Hindlimb muscle (tissue), 1 donor: Measurements from ENCODE around the gene FAM193A. TPM values are rescaled to one million over a fixed set of nuclear protein-coding genes. Genes with fewer than 3 reads are reported as not detected.
"Not testable (repeated sequence)": the region's sequence is repeated elsewhere in the genome, so short reads cannot be mapped to it uniquely, and the experiment has no call there.

ENCODE experiments used
- DNase-seq: peaks from one replicate; pipeline ENCODE4 v3.0.0-alpha.2; 2013
- polyA plus RNA-seq: library from polyadenylated mRNA; unstranded; fragments of 120-200 nt; gene quantifications from one replicate; pipeline ENCODE4 v1.2.1, GENCODE V29; 2013; ENCODE audit not compliant: insufficient read length

FAM193A gene
- polyA plus RNA-seq, 1 donor, result 23.6 TPM

- DNase-seq, result no peak
Measured at GRCh38 chr4:2696423-2696822, 160.0 kb downstream of the FAM193A start.

GRCh38 chr4:2697995-2698414 is 161.6 kb downstream of the FAM193A start:
- DNase-seq, result no peak

GRCh38 chr4:2698504-2698903 is 162.1 kb downstream of the FAM193A start:
- no peak for DNase-seq

- DNase-seq, result no peak
Measured at GRCh38 chr4:2698951-2699505, 162.6 kb downstream of the FAM193A start.

- DNase-seq, result no peak
Measured at GRCh38 chr4:2699534-2699933, 163.1 kb downstream of the FAM193A start.

GRCh38 chr4:2700031-2700430 is 163.6 kb downstream of the FAM193A start:
- DNase-seq, result no peak

GRCh38 chr4:2702361-2702760 is 165.9 kb downstream of the FAM193A start:
- no peak for DNase-seq

- DNase-seq, result no peak
Measured at GRCh38 chr4:2702770-2703169, 166.3 kb downstream of the FAM193A start.

- DNase-seq, result no peak
Measured at GRCh38 chr4:2712261-2712842, 175.9 kb downstream of the FAM193A start.

- no peak for DNase-seq
Measured at GRCh38 chr4:2713337-2713736, 176.9 kb downstream of the FAM193A start.

GRCh38 chr4:2714061-2714770 is 177.8 kb downstream of the FAM193A start:
- DNase-seq, result peak; percentile 52

- no peak for DNase-seq
Measured at GRCh38 chr4:2714918-2715317, 178.5 kb downstream of the FAM193A start.

GRCh38 chr4:2715426-2715825 is 179.0 kb downstream of the FAM193A start:
- DNase-seq, result no peak

GRCh38 chr4:2716236-2716635 is 179.8 kb downstream of the FAM193A start:
- DNase-seq, result no peak

GRCh38 chr4:2721586-2721985 is 185.1 kb downstream of the FAM193A start:
- no peak for DNase-seq

GRCh38 chr4:2722033-2722432 is 185.6 kb downstream of the FAM193A start:
- DNase-seq, result no peak

- DNase-seq, result no peak
Measured at GRCh38 chr4:2723751-2724150, 187.3 kb downstream of the FAM193A start.

GRCh38 chr4:2725380-2725779 is 188.9 kb downstream of the FAM193A start:
- no peak for DNase-seq

GRCh38 chr4:2726881-2727280 is 190.4 kb downstream of the FAM193A start:
- DNase-seq, result not testable (repeated sequence)

- DNase-seq, result no peak
Measured at GRCh38 chr4:2728221-2728620, 191.8 kb downstream of the FAM193A start.

- DNase-seq, result no peak
Measured at GRCh38 chr4:2728806-2729532, 192.5 kb downstream of the FAM193A start.

GRCh38 chr4:2729533-2729875 is 193.1 kb downstream of the FAM193A start:
- no peak for DNase-seq

GRCh38 chr4:2731907-2732317 is 195.5 kb downstream of the FAM193A start:
- no peak for DNase-seq

- DNase-seq, result no peak
Measured at GRCh38 chr4:2732526-2732925, 196.1 kb downstream of the FAM193A start.
